K562 (cell line): ENCODE results near the gene PSMD4. TPM values are rescaled to one million over a fixed set of nuclear protein-coding genes. Genes with fewer than 3 reads are reported as not detected.
A peak's percentile ranks its signal among the peaks of the same experiment; 100 is the strongest.

ENCODE experiments used
- ATAC-seq: fragments of 200-7000 bp; cut with Tn5 transposase; 3 replicates; pipeline ENCODE4 v1.9.1; 2020; ENCODE audit warnings: moderate library complexity
- BruUV-seq: library from RNA; stranded (reverse); fragments of 400-500 nt; replicated peaks from 2 replicates; lab custom pipeline; 2021; lab: Mats Ljungman, UMichigan
- CTCF ChIA-PET: fragments of 300-600 bp; formaldehyde crosslinking; extraction: SDS; loops from one replicate; lab custom pipeline; 2021; ENCODE audit warnings: low intra/inter-chr PET ratio; lab: Yijun Ruan, JAX
- POLR2A ChIA-PET: fragments of 300-600, 350-650 bp; sonication (Branson Sonifier 250); formaldehyde crosslinking; extraction: SDS; loops from one replicate; lab custom pipeline; 2021; ENCODE audit warnings: antibody characterized with exemption, inconsistent platforms; lab: Yijun Ruan, JAX
- DNase-seq, 4 experiments: peaks; one replicate each; pipeline versions ENCODE4 v3.0.0 to v3.0.0-alpha.2; 2011 to 2018; ENCODE audit warnings: low spot score in 3 of 4, mixed read lengths in 3 of 4; ENCODE audit errors: extremely low read depth in 1 of 4
- FAIRE-seq: peaks from 2 replicates; lab custom pipeline; 2011; peaks lifted over from hg19 to GRCh38; lab: Jason Lieb, UNC
- H2AFZ ChIP-seq: 2 replicates; pipeline ENCODE4 v1.6.0; 2011; ENCODE audit warnings: low read depth, low read length, control low read depth, inconsistent platforms
- H3K27ac ChIP-seq: fragments of 200-600 bp; 3 replicates; pipeline ENCODE4 v1.8.0; 2011; ENCODE audit warnings: low read depth, mild to moderate bottlenecking, control low read depth, inconsistent platforms, low read length, moderate library complexity, mixed read lengths; ENCODE audit errors: extremely low read depth
- H3K27me3 ChIP-seq, 2 experiments: fragments of 300-600 bp in 1 of 2; 2 replicates in 1 of 2; 3 replicates in 1 of 2; pipeline versions ENCODE4 v1.6.0 to v1.8.0; 2011; ENCODE audit warnings: inconsistent platforms in 2 of 2, low read length in 2 of 2, mild to moderate bottlenecking in 1 of 2, mixed read lengths in 1 of 2, moderate library complexity in 1 of 2; ENCODE audit not compliant: control insufficient read depth in 2 of 2, insufficient read depth in 2 of 2
- H3K36me3 ChIP-seq: fragments of 300-600 bp; 3 replicates; pipeline ENCODE4 v1.8.0; 2011; ENCODE audit warnings: mild to moderate bottlenecking, low read length, inconsistent platforms; ENCODE audit not compliant: control insufficient read depth, insufficient read depth
- H3K4me1 ChIP-seq, 2 experiments: fragments of 200-600 bp in 1 of 2; replicated peaks in 1 of 2; 2 replicates in 1 of 2; 3 replicates in 1 of 2; pipeline versions ENCODE4 v1.5.1 to v1.8.0; 2011; ENCODE audit warnings: inconsistent platforms in 2 of 2, low read length in 2 of 2, mild to moderate bottlenecking in 1 of 2, mixed read lengths in 1 of 2, moderate library complexity in 1 of 2; ENCODE audit not compliant: control insufficient read depth in 2 of 2, insufficient read depth in 2 of 2
- H3K4me2 ChIP-seq: 2 replicates; pipeline ENCODE4 v1.6.1; 2011; ENCODE audit warnings: low read length, control low read depth, inconsistent platforms, mixed read lengths; ENCODE audit not compliant: insufficient read depth
- H3K4me3 ChIP-seq: fragments of 200-600 bp; sonication (generic), shearing (Covaris generic); 2 replicates; pipeline ENCODE4 v1.5.1; 2016; ENCODE audit warnings: control low read depth, inconsistent platforms
- H3K79me2 ChIP-seq: fragments of 200-600 bp; 3 replicates; pipeline ENCODE4 v1.8.0; 2011; ENCODE audit warnings: low read length, inconsistent platforms; ENCODE audit not compliant: control insufficient read depth, insufficient read depth
- H3K9ac ChIP-seq, 2 experiments: 2 replicates each; pipeline versions ENCODE4 v1.6.0 to v1.6.1; 2011; ENCODE audit warnings: low read depth in 2 of 2, low read length in 2 of 2, control low read depth in 1 of 2, inconsistent platforms in 1 of 2, mild to moderate bottlenecking in 1 of 2, mixed read lengths in 1 of 2; ENCODE audit not compliant: insufficient read depth in 1 of 2
- H3K9me1 ChIP-seq: one replicate; pipeline ENCODE4 v1.6.0; 2011; ENCODE audit warnings: inconsistent platforms, mild to moderate bottlenecking, low read length, moderate library complexity; ENCODE audit not compliant: control insufficient read depth, insufficient read depth
- H3K9me3 ChIP-seq: replicated peaks from 2 replicates; pipeline ENCODE4 v1.5.1; 2011; ENCODE audit warnings: low read depth, low read length, inconsistent platforms; ENCODE audit not compliant: control insufficient read depth, insufficient read depth
- H4K20me1 ChIP-seq: replicated peaks from 2 replicates; pipeline ENCODE4 v1.6.1; 2011; ENCODE audit warnings: low read length, inconsistent platforms, mixed read lengths; ENCODE audit not compliant: control insufficient read depth, insufficient read depth
- KDM5B ChIP-seq: fragments of 200-600 bp; sonication (generic); IDR thresholded peaks from 2 replicates; pipeline ENCODE4 v1.6.1; 2012; ENCODE audit warnings: low read depth, mild to moderate bottlenecking, moderate library complexity, low read length, control low read depth, inconsistent platforms; ENCODE audit not compliant: insufficient replicate concordance
- MAZ ChIP-seq, 2 experiments: fragments of 450-650 bp in 1 of 2; sonication (generic) in 1 of 2; formaldehyde crosslinking; IDR thresholded peaks in 1 of 2; conservative IDR thresholded peaks in 1 of 2; 2 replicates each; pipeline versions ENCODE4 v1.4.0 to v1.5.0; 2020; ENCODE audit warnings: mild to moderate bottlenecking in 1 of 2, missing genetic modification reagents in 1 of 2
- NFXL1 ChIP-seq: fragments of 450-650 bp; formaldehyde crosslinking; IDR thresholded peaks from 2 replicates; pipeline ENCODE4 v1.4.0; 2021; ENCODE audit warnings: mild to moderate bottlenecking
- POLR2A ChIP-seq: fragments of 450-650 bp; conservative IDR thresholded peaks from 2 replicates; pipeline ENCODE4 v1.6.1; 2016
- POLR2AphosphoS5 ChIP-seq: IDR thresholded peaks from 2 replicates; pipeline ENCODE4 v1.6.1; 2011; ENCODE audit warnings: mild to moderate bottlenecking, low read depth, low read length, moderate library complexity; ENCODE audit not compliant: control insufficient read depth, insufficient read depth
- RBFOX2 ChIP-seq: fragments of 200-400 bp; formaldehyde crosslinking; IDR thresholded peaks from 2 replicates; pipeline ENCODE4 v1.6.1; 2017; ENCODE audit warnings: low read depth, mild to moderate bottlenecking, low read length, moderate library complexity
- ZBTB33 ChIP-seq: sonication (generic); formaldehyde crosslinking; IDR thresholded peaks from 2 replicates; pipeline ENCODE4 v1.8.1; 2023; ENCODE audit warnings: mild to moderate bottlenecking, missing genetic modification reagents
- ZNF407 ChIP-seq: fragments of 450-650 bp; IDR thresholded peaks from 2 replicates; pipeline ENCODE4 v1.6.1; 2016; ENCODE audit warnings: low read depth
- WGBS: fragments of 100-300 bp; shearing (Covaris generic); methylation state at CpG from one replicate; pipeline ENCODE4 v1.1.6; 2016; ENCODE audit warnings: low coverage, mixed read lengths; ENCODE audit not compliant: insufficient coverage; ENCODE audit errors: missing lambda C conversion rate; 5-methylcytosine and 5-hydroxymethylcytosine counted together
- in situ Hi-C: fragments of 300-500 bp; cut with MboI; formaldehyde crosslinking; loops from 4 replicates; pipeline ENCODE4 v1.15.0; 2018; ENCODE audit warnings: inconsistent platforms, mixed read lengths
- intact Hi-C: fragments of 100-400 bp; cut with micrococcal nuclease; formaldehyde crosslinking; loops from 2 replicates; pipeline ENCODE4 v1.14.2; 2022
- polyA plus RNA-seq, 8 experiments: library from polyadenylated mRNA; depleted of rRNA in 4 of 8; stranded (reverse) in 5 of 8; unstranded in 3 of 8; fragments of >200 nt; fragmentation: Nextera tagmentation in 2 of 8; fragmentation: Illumina TruSeq in 1 of 8; extraction: Ambion mirVana in 2 of 8; extraction: Trizol in 1 of 8; gene quantifications; 2 replicates each; pipeline versions ENCODE4 v1.2.1 to v1.2.3, GENCODE V29; 2011 to 2014; ENCODE audit warnings: inconsistent platforms in 1 of 8, missing spikeins in 1 of 8
- total RNA-seq, 7 experiments: library from RNA; depleted of rRNA in 6 of 7; stranded (reverse); fragments of >200 nt in 6 of 7; fragmentation: Illumina TruSeq in 2 of 7; extraction: Trizol in 2 of 7; gene quantifications; 2 replicates each; pipeline versions ENCODE4 v1.2.1 to v1.2.3, GENCODE V29; 2011 to 2021; ENCODE audit warnings: low replicate concordance in 1 of 7

Gene PSMD4
- total and polyA plus RNA-seq, 9 of the 15 experiments (the other 6 are each of a cell fraction or from before 2014, with no cell fraction given) = 194 to 353 (median 295) TPM

DNA sequence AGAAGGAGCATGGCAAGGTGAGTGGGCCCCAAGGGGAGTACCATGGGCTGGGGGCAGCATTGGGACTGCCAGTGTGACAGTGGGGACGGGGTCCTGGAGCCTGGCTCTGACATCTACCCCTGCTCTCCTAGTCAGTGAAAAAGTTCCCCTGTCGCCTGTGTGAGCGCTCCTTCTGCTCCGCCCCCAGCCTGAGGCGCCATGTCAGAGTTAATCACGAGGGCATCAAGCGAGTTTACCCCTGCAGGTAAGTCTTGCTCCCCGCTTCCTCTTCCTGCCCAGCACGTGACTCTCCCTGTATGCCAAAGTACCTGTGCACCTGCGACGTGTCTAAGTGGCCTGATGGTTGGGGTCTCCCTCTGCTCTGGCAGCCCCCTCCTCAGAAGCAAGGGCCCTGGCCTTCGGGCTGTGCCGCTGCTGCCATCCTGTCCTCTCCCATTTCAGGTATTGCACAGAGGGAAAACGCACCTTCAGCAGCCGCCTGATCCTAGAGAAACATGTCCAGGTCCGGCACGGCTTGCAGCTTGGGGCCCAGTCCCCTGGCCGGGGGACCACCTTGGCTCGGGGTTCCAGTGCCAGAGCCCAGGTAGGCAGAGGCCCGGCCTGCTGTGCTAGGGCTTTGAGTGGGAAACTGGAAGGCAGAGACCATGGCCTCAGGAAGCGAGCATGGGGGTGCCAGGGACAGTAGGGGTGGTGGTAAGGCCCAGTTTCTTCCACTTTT lies 35.6 kb downstream of the PSMD4 start:
- intact Hi-C loops (loop anchor here (10.0 kb wide), 1 partner anchor 55 kb away; the partner anchor contains the start of gene RFX5), in situ Hi-C loops (no loop called here)
- POLR2A ChIA-PET = interaction anchor here (0.7 to 1.2 kb wide), 3 partner anchors 11 to 18 kb away, joined by 3 to 5 read pairs (median 3); no protein-coding TSS in a partner anchor
- DNase-seq = no peak
- no peak overlapping the region for H3K27ac ChIP-seq
- CTCF ChIA-PET = no interaction called here
- 90% methylated on average over 16 of the region's 21 CpGs for WGBS
- H3K9me3 ChIP-seq = no peaks in the 10 kb centered on the region
- BruUV-seq = no TSS peak
- H3K27me3 ChIP-seq = no peaks in the 10 kb centered on the region
- H3K79me2 ChIP-seq = peaks cover under 1% of the 10 kb centered on the region; the same call in 2 of the 3 replicates
- no peak for FAIRE-seq
- ATAC-seq = no peak
- peaks cover 7% of the 10 kb centered on the region for H3K9me1 ChIP-seq
- peaks cover 0 to 30% of the 10 kb centered on the region in 2 experiments; a peak in 2 of 5 replicates for H3K4me1 ChIP-seq
- H4K20me1 ChIP-seq = peaks cover 9% of the 10 kb centered on the region; the same call in 1 of the 2 replicates
- H2AFZ ChIP-seq = no peak overlapping the region
- peak overlapping the region in 1 of 2 experiments; percentile 2; a peak in 1 of 4 replicates for H3K9ac ChIP-seq
- no peak overlapping the region for H3K4me2 ChIP-seq
- no peak overlapping the region for H3K4me3 ChIP-seq
- H3K36me3 ChIP-seq = peaks cover 92% of the 10 kb centered on the region; the same call in 2 of the 3 replicates
- 0 out of 2 replicates have a peak, but pooled peaks have one; percentile 5 for TF ChIP-seq POLR2AphosphoS5
- 0 out of 2 replicates have a peak, but pooled peaks have one; percentile 44 for TF ChIP-seq POLR2A
- TF ChIP-seq NFXL1 = no peak
- no peak for TF ChIP-seq ZNF407
- TF ChIP-seq KDM5B = no peak
- 0 out of 2 replicates have a peak, but pooled peaks have one; percentile 37 for TF ChIP-seq ZBTB33 (CRISPR knock-in tag)
- TF ChIP-seq MAZ (CRISPR knock-in tag; conservative IDR thresholded peaks at IDR 0.05 in 1 of 2, IDR thresholded peaks at IDR 0.05 in 1 of 2) = no peak
- TF ChIP-seq RBFOX2 = peak; percentile 49
